ENCODE results near the gene CHRM2. TPM values are rescaled to one million over a fixed set of nuclear protein-coding genes. Genes with fewer than 3 reads are reported as not detected.

The CHRM2 gene
- total RNA-seq, 2 donors from 2014 or later: not detected

DNA sequence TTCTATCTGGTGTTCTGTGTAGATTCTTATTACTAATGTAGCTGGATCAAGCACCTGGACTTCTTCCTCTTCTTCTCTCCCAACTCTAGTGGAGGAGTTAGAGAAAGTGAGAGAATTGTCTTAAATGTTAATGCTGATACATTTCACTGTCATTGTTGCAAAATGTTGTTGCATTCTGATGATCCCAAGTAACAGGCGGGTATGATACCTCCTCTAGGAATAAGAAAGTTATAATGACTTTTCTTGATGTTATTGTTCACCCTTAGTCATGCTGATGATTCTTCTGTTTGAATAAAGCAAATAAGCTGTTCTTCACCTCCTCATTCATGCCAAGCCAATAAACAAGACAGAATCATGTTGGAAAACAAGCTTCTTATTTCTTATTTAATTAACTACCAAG, 9.1 kb downstream of the CHRM2 start:
- H3K27ac Mint-ChIP-seq: no peak overlapping the region
- H3K27me3 Mint-ChIP-seq: no peaks in the 10 kb centered on the region
- H3K9me3 Mint-ChIP-seq: peaks cover 13% of the 10 kb centered on the region
- no peaks in the 10 kb centered on the region for H3K36me3 Mint-ChIP-seq
- no peak overlapping the region for H3K4me3 Mint-ChIP-seq
- no peak for DNase-seq (ENCODE audit: low spot score)
- H3K4me1 Mint-ChIP-seq (ENCODE audit: low read depth in 2 of 2): no peaks in the 10 kb centered on the region
- ATAC-seq: no peak

DNA sequence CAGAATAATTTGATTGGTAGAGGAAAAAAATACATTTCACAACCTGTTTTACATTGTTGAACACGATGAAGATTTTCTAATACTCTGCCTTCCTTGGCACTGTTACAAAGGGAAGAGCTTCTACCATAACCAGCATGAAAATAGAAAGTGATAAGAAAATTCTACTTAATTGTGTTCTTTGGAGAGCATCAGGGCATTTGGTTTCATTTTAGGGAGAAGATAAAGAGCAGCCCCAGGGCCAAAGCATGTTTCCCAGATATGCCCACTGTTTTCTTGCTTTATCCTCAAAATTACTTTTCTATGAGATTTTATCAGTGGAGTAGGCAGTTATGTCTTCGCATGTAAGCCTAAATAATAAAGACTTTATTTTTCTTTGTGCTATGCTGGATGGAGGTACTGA, 9.5 kb downstream of the CHRM2 start:
- Mint-ChIP-seq H3K9me3 (peaks cover 13% of the 10 kb centered on the region), H3K27ac (no peak overlapping the region), H3K36me3 (no peaks in the 10 kb centered on the region), H3K4me1 (ENCODE audit: low read depth in 2 of 2) (no peaks in the 10 kb centered on the region), H3K27me3 (no peaks in the 10 kb centered on the region), H3K4me3 (no peak overlapping the region)
- ATAC-seq (no peak), DNase-seq (ENCODE audit: low spot score) (no peak)

DNA sequence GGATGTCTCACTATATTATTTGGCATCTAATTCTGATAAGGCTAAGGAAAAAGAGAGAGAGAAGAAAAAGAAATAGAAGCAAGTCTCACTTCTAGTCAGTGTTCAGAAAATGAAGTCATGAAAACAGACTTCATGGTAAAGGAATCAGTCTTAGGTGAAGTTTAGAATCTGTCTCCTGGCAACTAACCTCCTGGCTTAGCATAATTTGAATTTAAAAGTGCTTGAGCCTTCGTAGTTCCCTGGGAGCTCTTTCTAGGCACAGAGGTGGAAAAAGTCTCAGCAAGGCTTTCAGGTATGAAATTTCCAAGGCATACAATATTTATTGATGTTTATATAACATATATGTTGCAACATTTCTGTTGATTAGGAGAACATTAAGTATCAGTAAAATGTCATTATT, 10.4 kb downstream of the CHRM2 start:
- H3K4me3 Mint-ChIP-seq: no peak overlapping the region
- no peaks in the 10 kb centered on the region for H3K36me3 Mint-ChIP-seq
- DNase-seq (ENCODE audit: low spot score) (no peak), ATAC-seq (no peak)
- H3K4me1 Mint-ChIP-seq (ENCODE audit: low read depth in 2 of 2): no peaks in the 10 kb centered on the region
- no peaks in the 10 kb centered on the region for H3K27me3 Mint-ChIP-seq
- no peak overlapping the region for H3K27ac Mint-ChIP-seq
- peaks cover 16% of the 10 kb centered on the region for H3K9me3 Mint-ChIP-seq

DNA sequence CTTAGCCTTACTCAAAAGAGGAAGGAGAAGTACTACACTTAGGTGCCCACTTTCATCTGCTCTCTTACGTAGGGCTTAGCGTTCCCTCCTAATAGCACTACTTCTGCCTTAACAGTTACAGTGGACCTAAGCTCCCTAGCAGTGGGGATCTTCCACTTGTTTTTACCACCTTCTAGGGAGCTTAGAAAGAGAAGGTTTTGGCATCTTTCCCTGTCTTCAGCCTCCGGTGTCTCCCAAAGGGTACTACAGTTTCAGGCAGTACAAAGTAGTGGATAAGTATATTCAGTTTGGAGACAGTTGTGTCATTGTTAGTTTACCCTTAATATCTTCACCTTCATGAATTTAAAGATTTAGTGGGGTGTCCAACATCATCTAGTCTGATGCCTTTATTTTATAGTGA, 14.6 kb downstream of the CHRM2 start:
- H3K4me3 Mint-ChIP-seq: no peak overlapping the region
- no peaks in the 10 kb centered on the region for H3K27me3 Mint-ChIP-seq
- DNase-seq (ENCODE audit: low spot score): no peak
- ATAC-seq: no peak
- H3K9me3 Mint-ChIP-seq: peaks cover 24% of the 10 kb centered on the region
- H3K27ac Mint-ChIP-seq: no peak overlapping the region
- no peaks in the 10 kb centered on the region for H3K4me1 Mint-ChIP-seq (ENCODE audit: low read depth in 2 of 2)
- H3K36me3 Mint-ChIP-seq: no peaks in the 10 kb centered on the region

DNA sequence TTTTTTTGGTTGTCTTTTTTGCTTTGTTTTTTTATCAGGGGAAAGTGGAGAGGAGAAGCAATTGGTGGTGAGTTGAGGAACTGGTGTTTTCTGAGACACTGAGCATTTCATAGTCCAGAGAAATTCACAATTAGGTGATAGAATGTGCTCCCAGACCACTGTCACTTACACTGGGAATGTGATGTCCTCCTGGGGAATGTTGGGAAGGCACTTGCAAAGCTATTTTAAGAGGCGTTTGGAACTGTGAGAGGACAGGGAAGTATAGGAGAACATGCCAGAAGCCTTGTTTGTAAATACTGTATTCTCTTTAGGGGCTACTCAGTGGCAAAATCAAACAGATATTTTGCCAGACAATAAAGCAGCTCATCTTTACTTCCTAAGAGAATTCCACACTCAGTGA, 16.0 kb downstream of the CHRM2 start:
- Mint-ChIP-seq H3K4me3 (no peak overlapping the region), H3K4me1 (ENCODE audit: low read depth in 2 of 2) (no peaks in the 10 kb centered on the region), H3K27me3 (no peaks in the 10 kb centered on the region), H3K36me3 (no peaks in the 10 kb centered on the region), H3K9me3 (peaks cover 24% of the 10 kb centered on the region), H3K27ac (no peak overlapping the region)
- DNase-seq (ENCODE audit: low spot score): no peak
- no peak for ATAC-seq

DNA sequence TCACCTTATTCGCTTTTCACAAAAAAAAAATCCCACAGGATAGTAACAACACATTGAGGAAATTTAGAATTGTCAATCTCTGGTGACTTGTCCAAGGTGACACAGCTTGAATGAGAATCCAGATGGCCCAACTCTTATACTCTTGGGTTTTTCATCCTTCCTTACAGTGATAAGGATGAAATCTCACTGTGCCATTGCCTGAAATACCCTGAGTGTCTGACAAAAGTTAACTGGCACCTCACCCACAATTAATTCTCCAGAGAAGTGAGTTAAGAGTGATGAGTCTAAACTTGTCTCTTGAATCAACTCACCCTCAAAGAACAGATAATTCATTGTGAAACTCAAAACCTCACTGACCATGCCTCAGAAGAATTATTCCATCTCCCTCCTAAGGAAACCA, 18.9 kb downstream of the CHRM2 start:
- ATAC-seq (no peak), DNase-seq (ENCODE audit: low spot score) (no peak)
- Mint-ChIP-seq H3K9me3 (peaks cover 18% of the 10 kb centered on the region), H3K27ac (no peak overlapping the region), H3K27me3 (no peaks in the 10 kb centered on the region), H3K4me1 (ENCODE audit: low read depth in 2 of 2) (no peaks in the 10 kb centered on the region), H3K4me3 (no peak overlapping the region), H3K36me3 (no peaks in the 10 kb centered on the region)

DNA sequence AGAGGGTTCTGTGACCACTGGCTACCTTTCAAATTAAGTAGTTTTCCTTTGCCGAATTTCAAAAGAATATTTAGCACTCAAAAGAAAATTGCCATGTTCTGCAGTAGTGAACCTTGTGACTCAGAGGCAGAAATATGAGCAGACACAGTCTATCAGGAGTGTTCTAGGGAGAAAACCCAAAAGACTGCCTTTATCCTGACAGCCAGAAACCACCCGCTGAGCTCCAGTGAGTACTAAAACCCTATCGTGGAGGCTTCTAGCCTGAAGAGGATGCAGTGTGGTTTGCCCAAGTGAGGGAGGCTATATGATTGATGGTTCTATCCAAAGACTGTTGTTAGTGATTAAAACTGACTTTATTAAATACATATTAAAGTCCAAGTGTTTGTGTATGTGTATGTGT, 21.9 kb downstream of the CHRM2 start:
- Mint-ChIP-seq H3K27me3 (no peaks in the 10 kb centered on the region), H3K4me3 (no peak overlapping the region), H3K36me3 (no peaks in the 10 kb centered on the region), H3K4me1 (ENCODE audit: low read depth in 2 of 2) (no peaks in the 10 kb centered on the region), H3K27ac (no peak overlapping the region), H3K9me3 (peaks cover 20% of the 10 kb centered on the region)
- DNase-seq (ENCODE audit: low spot score) (no peak), ATAC-seq (no peak)

DNA sequence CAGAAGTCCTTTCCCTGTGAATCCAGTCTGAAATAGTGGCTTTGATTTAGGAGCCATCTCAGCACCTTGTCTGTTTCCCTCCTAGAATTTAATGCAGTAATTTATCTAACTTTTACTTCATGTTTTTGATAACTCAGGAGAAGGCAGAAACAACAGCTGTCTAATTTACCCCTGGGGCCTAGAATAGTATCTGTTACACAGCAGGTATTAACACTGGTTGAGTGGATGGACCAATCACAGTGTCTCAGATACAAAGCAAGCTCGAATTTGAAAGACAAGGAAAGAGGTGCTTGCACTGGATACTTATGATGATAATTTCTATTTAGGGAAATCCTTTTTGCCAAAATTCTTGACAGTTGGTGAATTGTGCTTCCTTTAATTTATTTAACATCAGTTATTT, 23.4 kb downstream of the CHRM2 start:
- H3K9me3 Mint-ChIP-seq: peaks cover 19% of the 10 kb centered on the region
- ATAC-seq: no peak
- H3K4me3 Mint-ChIP-seq: no peak overlapping the region

DNA sequence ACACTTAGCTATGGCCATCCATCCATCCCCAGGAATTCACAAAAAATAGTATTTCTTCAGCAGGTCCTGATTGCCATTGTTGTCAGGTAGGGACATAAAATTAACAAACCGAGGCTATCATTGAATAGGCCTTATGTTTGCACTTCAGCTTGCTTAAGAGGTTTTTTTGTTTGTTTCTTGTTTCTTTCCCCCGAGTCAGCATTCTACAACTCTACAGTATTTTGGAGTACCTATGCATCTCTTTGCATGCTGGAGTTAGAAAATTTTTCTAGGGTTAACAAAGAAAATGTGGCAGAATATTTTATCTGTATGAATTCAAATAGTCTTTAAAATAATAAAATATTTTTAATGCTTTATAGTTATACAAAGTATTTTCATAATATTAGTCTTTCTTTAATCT, 26.3 kb downstream of the CHRM2 start:
- ATAC-seq: no peak
- no peaks in the 10 kb centered on the region for H3K27me3 Mint-ChIP-seq
- H3K27ac Mint-ChIP-seq: no peak overlapping the region
- H3K9me3 Mint-ChIP-seq: peaks cover 24% of the 10 kb centered on the region
- no peak for DNase-seq (ENCODE audit: low spot score)
- no peaks in the 10 kb centered on the region for H3K4me1 Mint-ChIP-seq (ENCODE audit: low read depth in 2 of 2)
- H3K36me3 Mint-ChIP-seq: peaks cover 5% of the 10 kb centered on the region
- H3K4me3 Mint-ChIP-seq: no peak overlapping the region

More for the DNA sequence above, 23.4 kb downstream of the CHRM2 start:
- Mint-ChIP-seq H3K27me3 (no peaks in the 10 kb centered on the region), H3K36me3 (peaks cover 5% of the 10 kb centered on the region), H3K27ac (no peak overlapping the region), H3K4me1 (ENCODE audit: low read depth in 2 of 2) (no peaks in the 10 kb centered on the region)
- DNase-seq (ENCODE audit: low spot score): no peak

DNA sequence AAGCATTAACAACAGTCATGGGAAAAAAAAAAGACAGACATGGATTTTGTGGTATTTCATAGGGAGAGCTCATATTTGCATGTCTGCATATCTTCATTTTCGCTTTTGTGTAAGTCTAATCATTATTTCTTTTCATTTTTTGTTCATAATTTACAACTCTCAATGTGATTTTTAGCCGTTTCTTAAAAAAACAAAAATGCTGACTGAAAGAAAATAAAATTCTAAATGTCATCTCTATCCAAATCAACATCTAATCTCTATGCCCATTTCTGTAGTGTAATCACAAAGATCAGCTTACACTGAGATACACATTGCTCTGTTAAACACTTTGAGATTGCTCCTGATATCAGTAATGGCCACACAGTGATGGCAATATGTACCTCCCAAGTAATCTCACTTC, 29.2 kb downstream of the CHRM2 start:
- Mint-ChIP-seq H3K27ac (no peak overlapping the region), H3K36me3 (peaks cover 5% of the 10 kb centered on the region), H3K4me1 (ENCODE audit: low read depth in 2 of 2) (no peaks in the 10 kb centered on the region), H3K27me3 (no peaks in the 10 kb centered on the region), H3K9me3 (peaks cover 18% of the 10 kb centered on the region), H3K4me3 (no peak overlapping the region)
- DNase-seq (ENCODE audit: low spot score) (no peak), ATAC-seq (no peak)

DNA sequence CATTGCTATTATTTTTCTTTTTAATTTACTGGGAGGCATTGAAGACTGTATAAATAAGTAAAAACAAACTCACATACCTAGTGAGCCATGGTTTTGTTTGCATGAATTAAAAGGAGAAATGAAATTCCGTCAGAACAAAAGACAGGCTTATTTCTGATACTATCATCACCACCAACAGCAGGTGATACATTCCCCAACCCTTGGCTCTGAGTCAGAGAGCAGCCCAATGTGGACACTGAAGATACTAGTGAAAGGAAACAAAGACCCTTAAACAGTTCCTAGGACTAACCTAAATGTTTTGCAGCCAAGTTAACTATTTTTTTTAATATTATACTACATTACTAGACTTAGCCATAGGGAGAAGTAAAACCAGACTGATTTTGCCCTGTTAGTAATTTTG, 31.6 kb downstream of the CHRM2 start:
- Mint-ChIP-seq H3K27me3 (no peaks in the 10 kb centered on the region), H3K36me3 (peaks cover 5% of the 10 kb centered on the region)
- no peak for DNase-seq (ENCODE audit: low spot score)

DNA sequence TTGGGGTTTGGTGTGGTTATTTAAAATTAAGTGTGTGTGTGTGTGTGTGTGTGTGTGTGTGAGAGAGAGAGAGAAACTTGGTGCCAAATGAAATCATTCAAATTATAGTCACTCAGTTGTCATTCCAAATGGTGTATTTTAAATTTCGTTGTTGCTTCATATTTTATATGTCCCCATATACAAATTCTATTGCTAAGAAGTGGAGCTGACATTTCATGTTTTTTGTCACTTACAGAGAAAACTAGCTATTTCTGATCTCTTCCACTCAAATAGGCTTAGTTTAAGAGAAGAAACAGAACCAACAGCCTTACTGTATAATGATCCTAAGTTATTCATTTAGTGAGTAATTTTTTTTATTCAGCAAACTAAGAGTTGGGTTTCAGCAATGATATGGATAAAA, 42.3 kb downstream of the CHRM2 start:
- DNase-seq (ENCODE audit: low spot score) (no peak), ATAC-seq (no peak)
- no peak overlapping the region for H3K27ac Mint-ChIP-seq
- H3K4me3 Mint-ChIP-seq: no peak overlapping the region
- no peaks in the 10 kb centered on the region for H3K36me3 Mint-ChIP-seq
- H3K9me3 Mint-ChIP-seq: peaks cover 5% of the 10 kb centered on the region
- no peaks in the 10 kb centered on the region for H3K4me1 Mint-ChIP-seq (ENCODE audit: low read depth in 2 of 2)
- H3K27me3 Mint-ChIP-seq: no peaks in the 10 kb centered on the region

More for the DNA sequence above, 31.6 kb downstream of the CHRM2 start:
- H3K27ac Mint-ChIP-seq: no peak overlapping the region
- H3K9me3 Mint-ChIP-seq: peaks cover 11% of the 10 kb centered on the region
- H3K4me3 Mint-ChIP-seq: no peak overlapping the region
- no peak for ATAC-seq
- no peaks in the 10 kb centered on the region for H3K4me1 Mint-ChIP-seq (ENCODE audit: low read depth in 2 of 2)

DNA sequence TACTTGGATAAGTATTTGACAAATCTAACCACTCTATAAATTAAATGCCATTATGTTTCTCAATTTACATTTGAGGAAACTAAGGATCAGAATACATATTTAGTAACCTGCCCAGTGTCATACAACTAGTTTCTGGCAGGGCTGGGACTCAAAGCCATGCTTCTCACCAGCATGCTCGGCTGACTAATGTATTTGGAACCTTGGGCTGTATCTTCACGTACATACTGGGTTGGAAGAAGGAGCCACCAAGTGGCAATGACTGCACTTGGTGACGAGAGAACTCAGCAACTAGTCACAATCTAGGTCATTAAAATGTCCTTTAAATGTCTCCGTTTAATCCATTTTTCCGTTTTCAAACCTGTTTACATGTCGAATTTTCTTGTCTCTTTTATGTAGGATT, 42.9 kb downstream of the CHRM2 start:
- Mint-ChIP-seq H3K9me3 (peaks cover 5% of the 10 kb centered on the region), H3K4me1 (ENCODE audit: low read depth in 2 of 2) (no peaks in the 10 kb centered on the region), H3K27ac (no peak overlapping the region)

DNA sequence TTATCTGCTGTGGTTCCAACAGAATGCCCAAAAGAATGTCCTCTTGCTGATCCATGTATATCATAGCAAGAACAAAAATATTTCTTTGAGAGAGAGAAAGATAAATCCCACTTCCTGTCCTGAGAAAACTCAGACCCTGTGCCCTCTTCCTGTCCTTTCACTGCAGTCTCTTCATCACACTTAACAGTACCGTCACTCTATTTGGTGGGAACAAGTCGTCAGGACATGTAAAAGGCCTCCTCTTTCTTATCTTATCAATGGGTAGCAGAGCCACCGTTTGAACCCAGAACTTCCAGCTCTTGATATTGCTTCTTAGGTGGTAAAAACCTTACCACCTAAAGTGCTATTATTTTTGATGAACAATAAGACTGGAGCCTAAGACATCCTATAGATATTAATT, 43.9 kb downstream of the CHRM2 start:
- Mint-ChIP-seq H3K4me3 (no peak overlapping the region), H3K4me1 (ENCODE audit: low read depth in 2 of 2) (no peaks in the 10 kb centered on the region), H3K27me3 (no peaks in the 10 kb centered on the region), H3K36me3 (no peaks in the 10 kb centered on the region), H3K9me3 (peaks cover 13% of the 10 kb centered on the region), H3K27ac (no peak overlapping the region)
- no peak for ATAC-seq
- no peak for DNase-seq (ENCODE audit: low spot score)

More for the DNA sequence above, 42.9 kb downstream of the CHRM2 start:
- no peaks in the 10 kb centered on the region for H3K36me3 Mint-ChIP-seq
- ATAC-seq (no peak), DNase-seq (ENCODE audit: low spot score) (no peak)
- no peak overlapping the region for H3K4me3 Mint-ChIP-seq
- no peaks in the 10 kb centered on the region for H3K27me3 Mint-ChIP-seq

DNA sequence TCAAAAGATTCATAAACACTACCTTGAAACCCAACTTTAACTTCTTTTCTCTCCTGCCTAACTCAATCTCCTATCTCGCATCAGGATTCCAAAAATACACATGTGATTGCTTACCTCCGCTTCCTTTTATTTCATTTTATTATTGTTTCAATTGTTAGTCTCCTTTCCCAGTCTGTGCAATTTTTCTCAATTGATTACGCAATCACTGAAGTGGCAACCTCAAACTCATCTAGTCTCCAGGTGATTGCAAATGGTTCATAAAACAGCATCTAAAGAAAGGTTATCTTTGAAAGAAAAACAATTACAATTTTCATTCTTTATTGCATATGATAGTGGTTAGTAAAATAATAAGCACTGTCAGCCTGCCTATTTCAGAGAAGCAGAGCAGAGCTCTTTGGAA, 45.6 kb downstream of the CHRM2 start:
- Mint-ChIP-seq H3K9me3 (peaks cover 11% of the 10 kb centered on the region), H3K27me3 (no peaks in the 10 kb centered on the region), H3K36me3 (no peaks in the 10 kb centered on the region), H3K4me1 (ENCODE audit: low read depth in 2 of 2) (no peaks in the 10 kb centered on the region), H3K4me3 (no peak overlapping the region), H3K27ac (no peak overlapping the region)
- ATAC-seq (no peak), DNase-seq (ENCODE audit: low spot score) (no peak)
